HUES64 (cell line): Measurements from ENCODE around the gene PRDX5.
"Not testable (repeated sequence)": the region's sequence is repeated elsewhere in the genome, so short reads cannot be mapped to it uniquely, and the experiment has no call there.

ENCODE experiments used
- H3K27ac ChIP-seq: 2 replicates; pipeline ENCODE4 v1.7.0; 2013; ENCODE audit warnings: low read depth, low read length, inconsistent platforms
- H3K27me3 ChIP-seq: 2 replicates; pipeline ENCODE4 v1.6.1; 2013; ENCODE audit warnings: mild to moderate bottlenecking, low read length; ENCODE audit not compliant: insufficient read depth
- H3K36me3 ChIP-seq: 2 replicates; pipeline ENCODE4 v1.6.1; 2013; ENCODE audit warnings: mild to moderate bottlenecking, low read length; ENCODE audit not compliant: insufficient read depth
- H3K4me1 ChIP-seq: 2 replicates; pipeline ENCODE4 v1.6.1; 2013; ENCODE audit warnings: mild to moderate bottlenecking, low read length, moderate library complexity; ENCODE audit not compliant: insufficient read depth
- H3K4me3 ChIP-seq: 2 replicates; pipeline ENCODE4 v1.5.1; 2013; ENCODE audit warnings: mild to moderate bottlenecking, low read length, moderate library complexity
- H3K9ac ChIP-seq: 2 replicates; pipeline ENCODE4 v1.6.1; 2013; ENCODE audit warnings: mild to moderate bottlenecking, low read depth, low read length
- H3K9me3 ChIP-seq: 2 replicates; pipeline ENCODE4 v1.6.1; 2013; ENCODE audit warnings: low read depth, low read length; ENCODE audit not compliant: insufficient read depth
- WGBS: fragments of 150-250, 120-280 bp; methylation state at CpG from one replicate; pipeline ENCODE4 v1.1.7; 2013; ENCODE audit warnings: missing lambda C conversion rate; 5-methylcytosine and 5-hydroxymethylcytosine counted together

Gene PRDX5

GRCh38 chr11:64312947-64313346 is 5.0 kb upstream of the PRDX5 start:
- Histone ChIP-seq H3K4me3 (no peak overlapping the region), H3K27ac (no peak overlapping the region), H3K9me3 (no peaks in the 10 kb centered on the region), H3K9ac (no peak overlapping the region), H3K36me3 (peaks cover 29% of the 10 kb centered on the region), H3K27me3 (no peaks in the 10 kb centered on the region), H3K4me1 (no peaks in the 10 kb centered on the region)
- WGBS: 94% methylated on average over 10 of the region's 10 CpGs

- Histone ChIP-seq H3K9ac (no peak overlapping the region), H3K4me3 (no peak overlapping the region), H3K27me3 (no peaks in the 10 kb centered on the region), H3K27ac (no peak overlapping the region), H3K4me1 (no peaks in the 10 kb centered on the region), H3K9me3 (no peaks in the 10 kb centered on the region), H3K36me3 (peaks cover 27% of the 10 kb centered on the region)
- WGBS: 91% methylated on average over 18 of the region's 18 CpGs
These were observed 4.3 kb upstream of the PRDX5 start for GRCh38 chr11:64313491-64314145.

GRCh38 chr11:64314146-64314804 is 3.6 kb upstream of the PRDX5 start:
- Histone ChIP-seq H3K9me3 (no peaks in the 10 kb centered on the region), H3K27ac (peak overlapping the region; percentile 24; the same call in 1 of the 2 replicates), H3K9ac (no peak overlapping the region), H3K27me3 (no peaks in the 10 kb centered on the region), H3K4me1 (peaks cover 4% of the 10 kb centered on the region; the same call in 1 of the 2 replicates), H3K4me3 (no peak overlapping the region), H3K36me3 (peaks cover 27% of the 10 kb centered on the region)
- WGBS: 93% methylated on average over 19 of the region's 19 CpGs

GRCh38 chr11:64314805-64315561 is 2.9 kb upstream of the PRDX5 start:
- no peak overlapping the region for H3K4me3 ChIP-seq
- no peaks in the 10 kb centered on the region for H3K9me3 ChIP-seq
- peaks cover 24% of the 10 kb centered on the region for H3K36me3 ChIP-seq
- whole genome bisulfite sequencing: 92% methylated on average over 24 of the region's 24 CpGs
- H3K4me1 ChIP-seq: peaks cover 8% of the 10 kb centered on the region; the same call in 1 of the 2 replicates
- no peaks in the 10 kb centered on the region for H3K27me3 ChIP-seq
- no peak overlapping the region for H3K9ac ChIP-seq
- peak overlapping the region; percentile 24; the same call in 1 of the 2 replicates for H3K27ac ChIP-seq

GRCh38 chr11:64315667-64316526 is 2.0 kb upstream of the PRDX5 start:
- peak overlapping the region; percentile 98; the same call in 1 of the 2 replicates for H3K27ac ChIP-seq
- H3K36me3 ChIP-seq: peaks cover 32% of the 10 kb centered on the region
- 88% methylated on average over 25 of the region's 25 CpGs for WGBS
- not testable (repeated sequence) for H3K27me3 ChIP-seq, H3K9me3 ChIP-seq, H3K9ac ChIP-seq, H3K4me1 ChIP-seq
- H3K4me3 ChIP-seq: peak overlapping the region; percentile 79

GRCh38 chr11:64316672-64317324 is 1.1 kb upstream of the PRDX5 start:
- H3K27me3 ChIP-seq: no peaks in the 10 kb centered on the region
- peaks cover 8% of the 10 kb centered on the region; the same call in 1 of the 2 replicates for H3K4me1 ChIP-seq
- WGBS: 13% methylated on average over 32 of the region's 32 CpGs
- peak overlapping the region; percentile 79 for H3K4me3 ChIP-seq
- H3K9me3 ChIP-seq: no peaks in the 10 kb centered on the region
- peak overlapping the region; percentile 98 for H3K27ac ChIP-seq
- H3K9ac ChIP-seq: peak overlapping the region; percentile 92
- peaks cover 41% of the 10 kb centered on the region for H3K36me3 ChIP-seq

GRCh38 chr11:64317325-64317960 is 478 bp upstream of the PRDX5 start, which contains the start of gene TRMT112:
TRMT112 (minus strand) TSS chr11:64317559; CDS start chr11:64317526, 33 bp downstream.
- Histone ChIP-seq H3K4me3 (peak within 1 kb of the TSS; percentile 79), H3K27ac (peak within 1 kb of the TSS; percentile 98), H3K4me1 (peaks cover 8% of the 10 kb centered on the region; the same call in 1 of the 2 replicates), H3K9me3 (no peaks in the 10 kb centered on the region), H3K36me3 (peaks cover 45% of the 10 kb centered on the region), H3K9ac (peak within 1 kb of the TSS; percentile 92), H3K27me3 (no peaks in the 10 kb centered on the region)
- WGBS: under 1% methylated on average over 43 of the region's 43 CpGs

- Histone ChIP-seq H3K27ac (peak overlapping the region; percentile 5; the same call in 1 of the 2 replicates), H3K36me3 (peaks cover 41% of the 10 kb centered on the region), H3K27me3 (no peaks in the 10 kb centered on the region), H3K9me3 (no peaks in the 10 kb centered on the region), H3K4me1 (peaks cover 8% of the 10 kb centered on the region; the same call in 1 of the 2 replicates), H3K9ac (peak overlapping the region; percentile 92), H3K4me3 (peak overlapping the region; percentile 79)
- 31% methylated on average over 15 of the region's 19 CpGs for WGBS
These were observed 1.1 kb downstream of the PRDX5 start for GRCh38 chr11:64318766-64319761.

- Histone ChIP-seq H3K9ac (no peak overlapping the region), H3K4me3 (no peak overlapping the region), H3K4me1 (peaks cover 12% of the 10 kb centered on the region; the same call in 1 of the 2 replicates), H3K36me3 (peaks cover 28% of the 10 kb centered on the region), H3K27me3 (no peaks in the 10 kb centered on the region), H3K27ac (no peak overlapping the region), H3K9me3 (no peaks in the 10 kb centered on the region)
- WGBS: 94% methylated on average over 7 of the region's 7 CpGs
These were observed 2.6 kb downstream of the PRDX5 start for GRCh38 chr11:64320556-64320955.
